Thoracic aorta (tissue), 2 donors: ENCODE data around the gene PCNX2. TPM values are rescaled to one million over a fixed set of nuclear protein-coding genes. Genes with fewer than 3 reads are reported as not detected.
"Not testable (repeated sequence)": the region's sequence is repeated elsewhere in the genome, so short reads cannot be mapped to it uniquely, and the experiment has no call there.

Source experiments
- ATAC-seq: fragments of 150-250 bp; one replicate; pipeline ENCODE4 v1.8.0; 2017; ENCODE audit warnings: low read depth; ENCODE audit not compliant: insufficient number of reproducible peaks, low FRiP score
- DNase-seq: peaks from one replicate; pipeline ENCODE4 v3.0.0-alpha.2; 2020; ENCODE audit warnings: low spot score
- H3K27ac ChIP-seq, 2 donors: fragments of 200-600 bp; sonication (generic); 1 replicate in 1 of 2; 2 replicates in 1 of 2; pipeline ENCODE4 v1.5.1; 2016; ENCODE audit warnings: mild to moderate bottlenecking in 2 of 2, moderate library complexity in 2 of 2
- H3K27me3 ChIP-seq: fragments of 200-600 bp; sonication (generic); replicated peaks from 2 replicates; pipeline ENCODE4 v1.6.0; 2016; ENCODE audit warnings: mild to moderate bottlenecking; ENCODE audit not compliant: insufficient read depth
- H3K36me3 ChIP-seq: fragments of 200-600 bp; sonication (generic); one replicate; pipeline ENCODE4 v1.5.1; 2016
- H3K4me1 ChIP-seq, 2 donors: fragments of 200-600 bp; sonication (generic); 1 replicate in 1 of 2; 2 replicates in 1 of 2; pipeline versions ENCODE4 v1.5.1 to v1.6.0; 2016; ENCODE audit warnings: low read depth in 2 of 2, mild to moderate bottlenecking in 1 of 2; ENCODE audit not compliant: control insufficient read depth in 1 of 2
- H3K4me3 ChIP-seq: fragments of 200-600 bp; sonication (generic); 2 replicates; pipeline ENCODE4 v1.5.1; 2016; ENCODE audit warnings: mild to moderate bottlenecking
- H3K9me3 ChIP-seq: fragments of 200-600 bp; sonication (generic); 2 replicates; pipeline ENCODE4 v1.5.1; 2016
- CTCF ChIP-seq: fragments of 200-600 bp; sonication (generic); IDR thresholded peaks from one replicate; pipeline ENCODE4 v1.5.1; 2019; ENCODE audit warnings: antibody characterized with exemption
- total RNA-seq, 2 donors: library from RNA; depleted of rRNA; stranded (reverse); fragments of >200 nt; gene quantifications; one replicate each; pipeline versions ENCODE4 v1.1.0 to v1.2.3, GENCODE V29; 2016

Gene PCNX2
- total RNA-seq, 2 donors from 2014 or later, result 13.6 to 14.8 TPM

- Histone ChIP-seq H3K27me3 (no peaks in the 10 kb centered on the region), H3K4me1 (no peaks in the 10 kb centered on the region), H3K9me3 (no peaks in the 10 kb centered on the region), H3K36me3 (peaks cover under 1% of the 10 kb centered on the region), H3K27ac (no peak overlapping the region), H3K4me3 (no peak overlapping the region)
- no peak for TF ChIP-seq CTCF
- ATAC-seq (no peak), DNase-seq (no peak)
These were observed 112.9 kb downstream of the PCNX2 start for GRCh38 chr1:233182587-233182986.

- ATAC-seq (no peak), DNase-seq (no peak)
- no peaks in the 10 kb centered on the region for H3K27me3 ChIP-seq
- H3K9me3 ChIP-seq, result no peaks in the 10 kb centered on the region
- H3K4me3 ChIP-seq, result no peak overlapping the region
- H3K36me3 ChIP-seq, result peaks cover 5% of the 10 kb centered on the region
- TF ChIP-seq CTCF, result no peak
- no peaks in the 10 kb centered on the region for H3K4me1 ChIP-seq
- no peak overlapping the region for H3K27ac ChIP-seq
These were observed 114.7 kb downstream of the PCNX2 start for GRCh38 chr1:233180641-233181364.

- not testable (repeated sequence) for ATAC-seq, H3K4me1 ChIP-seq
These were observed 115.9 kb downstream of the PCNX2 start for GRCh38 chr1:233179638-233180037.

GRCh38 chr1:233172201-233172600, 123.3 kb downstream of the PCNX2 start:
- Histone ChIP-seq H3K27me3 (no peaks in the 10 kb centered on the region), H3K4me3 (no peak overlapping the region), H3K27ac (no peak overlapping the region), H3K4me1 (no peaks in the 10 kb centered on the region), H3K36me3 (peaks cover under 1% of the 10 kb centered on the region), H3K9me3 (no peaks in the 10 kb centered on the region)
- ATAC-seq (no peak), DNase-seq (no peak)
- TF ChIP-seq CTCF, result no peak

More at GRCh38 chr1:233179638-233180037, 115.9 kb downstream of the PCNX2 start:
- not testable (repeated sequence) for H3K27ac ChIP-seq, H3K36me3 ChIP-seq, H3K9me3 ChIP-seq, H3K4me3 ChIP-seq, DNase-seq, H3K27me3 ChIP-seq

GRCh38 chr1:233170741-233171140, 124.8 kb downstream of the PCNX2 start:
- ATAC-seq (no peak), DNase-seq (no peak)
- H3K4me3 ChIP-seq, result no peak overlapping the region
- no peak for TF ChIP-seq CTCF
- H3K36me3 ChIP-seq, result no peaks in the 10 kb centered on the region
- no peaks in the 10 kb centered on the region for H3K4me1 ChIP-seq
- no peak overlapping the region for H3K27ac ChIP-seq
- no peaks in the 10 kb centered on the region for H3K27me3 ChIP-seq
- no peaks in the 10 kb centered on the region for H3K9me3 ChIP-seq

GRCh38 chr1:233168384-233168783, 127.1 kb downstream of the PCNX2 start:
- no peaks in the 10 kb centered on the region for H3K4me1 ChIP-seq
- no peaks in the 10 kb centered on the region for H3K36me3 ChIP-seq
- no peak overlapping the region for H3K27ac ChIP-seq
- H3K27me3 ChIP-seq, result no peaks in the 10 kb centered on the region
- H3K9me3 ChIP-seq, result peaks cover 8% of the 10 kb centered on the region
- ATAC-seq (no peak), DNase-seq (no peak)
- no peak overlapping the region for H3K4me3 ChIP-seq
- no peak for TF ChIP-seq CTCF
